Measurements from ENCODE around the gene ATG10.
"Not testable (repeated sequence)": the region's sequence is repeated elsewhere in the genome, so short reads cannot be mapped to it uniquely, and the experiment has no call there.

ATG10 gene

DNA sequence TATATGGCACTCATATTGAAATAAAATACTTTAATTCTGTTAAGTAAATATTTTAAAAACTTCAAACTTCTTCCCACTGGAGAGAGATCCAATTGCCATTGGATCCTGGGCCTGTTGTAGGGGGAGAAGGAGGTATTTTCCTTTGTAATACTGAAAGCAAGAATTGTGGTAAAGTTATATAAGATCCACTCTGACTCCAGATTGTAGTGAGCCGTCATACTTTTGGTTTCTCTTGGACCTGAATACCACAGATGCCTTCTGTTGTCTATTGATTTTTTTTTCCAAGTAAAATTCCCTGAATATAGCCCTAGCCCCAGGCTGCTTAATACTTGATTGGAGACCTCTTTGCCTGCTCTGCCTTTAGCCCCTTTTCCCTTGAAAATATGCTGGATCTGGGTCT, 86.9 kb downstream of the ATG10 start:
- no peak for DNase-seq

DNA sequence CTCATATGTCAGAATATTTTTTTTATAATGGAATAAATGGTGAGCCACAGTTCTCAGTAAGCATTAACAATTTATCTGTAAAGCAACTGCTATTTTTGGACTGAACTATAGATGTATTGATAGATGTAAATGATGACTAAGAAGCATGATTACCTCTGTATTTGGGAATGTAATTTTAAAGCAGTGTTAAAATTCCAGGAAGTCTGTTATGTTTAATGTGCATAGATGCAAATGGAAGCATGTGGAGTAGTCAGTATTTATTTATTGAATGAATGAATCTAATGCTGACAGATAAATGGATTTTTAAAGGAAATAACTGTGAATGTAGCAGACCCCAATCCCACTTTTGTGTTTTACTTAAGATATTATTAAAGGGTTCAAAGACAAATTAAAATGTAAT, 95.0 kb downstream of the ATG10 start:
- DNase-seq = no peak

DNA sequence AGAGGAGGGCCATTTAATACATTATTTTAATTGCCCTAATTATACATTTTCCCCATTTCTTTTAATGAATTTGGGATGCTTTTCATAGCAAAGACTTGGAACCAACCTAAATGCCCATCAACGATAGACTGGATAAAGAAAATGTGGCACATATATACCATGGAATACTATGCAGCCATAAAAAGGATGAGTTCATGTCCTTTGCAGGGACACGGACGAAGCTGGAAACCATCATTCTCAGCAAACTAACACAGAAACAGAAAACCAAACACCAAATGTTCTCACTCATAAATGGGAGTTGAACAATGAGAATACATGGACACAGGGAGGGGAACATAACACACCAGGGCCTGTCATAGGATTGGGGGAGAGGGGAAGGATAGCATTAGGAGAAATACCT, 96.2 kb downstream of the ATG10 start:
- not testable (repeated sequence) for DNase-seq

DNA sequence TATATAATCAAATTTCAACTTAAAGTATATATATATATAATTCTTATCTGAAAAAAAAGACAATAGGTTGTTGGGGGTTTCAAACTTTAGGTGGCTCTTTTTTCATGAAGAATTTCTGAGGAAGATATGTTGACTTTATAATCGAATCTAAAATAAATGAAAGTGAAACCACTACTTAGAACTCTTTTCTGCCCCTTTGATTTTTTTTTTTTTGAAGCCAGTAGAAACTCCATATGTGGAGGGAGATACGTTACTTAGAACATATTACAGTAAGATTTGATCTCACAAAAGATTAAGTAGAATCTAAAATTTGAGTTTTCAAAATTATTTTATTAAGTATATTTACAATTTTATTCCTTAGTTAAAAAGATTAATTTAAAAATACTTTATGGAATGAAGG, 96.9 kb downstream of the ATG10 start:
- DNase-seq = no peak

DNA sequence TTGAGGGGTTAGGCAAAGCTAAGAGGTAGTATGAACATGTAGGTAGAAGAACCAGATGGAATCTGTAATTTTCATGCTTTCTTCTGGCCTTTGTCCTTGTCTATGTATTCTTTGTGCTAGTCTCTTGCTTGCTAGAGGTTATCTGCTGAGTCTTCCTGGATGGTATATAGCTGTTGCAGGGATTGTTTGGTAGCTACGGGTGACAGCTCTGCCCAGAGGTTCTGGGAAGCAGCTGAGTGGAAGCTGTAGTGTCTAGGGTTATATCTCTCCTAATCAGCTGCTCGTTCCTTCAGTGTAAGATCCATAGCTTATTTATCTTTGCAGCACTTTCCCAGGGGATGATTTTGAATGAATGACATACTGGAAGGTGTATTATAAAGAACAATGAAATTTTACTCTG, 100.3 kb downstream of the ATG10 start:
- no peak for DNase-seq

DNA sequence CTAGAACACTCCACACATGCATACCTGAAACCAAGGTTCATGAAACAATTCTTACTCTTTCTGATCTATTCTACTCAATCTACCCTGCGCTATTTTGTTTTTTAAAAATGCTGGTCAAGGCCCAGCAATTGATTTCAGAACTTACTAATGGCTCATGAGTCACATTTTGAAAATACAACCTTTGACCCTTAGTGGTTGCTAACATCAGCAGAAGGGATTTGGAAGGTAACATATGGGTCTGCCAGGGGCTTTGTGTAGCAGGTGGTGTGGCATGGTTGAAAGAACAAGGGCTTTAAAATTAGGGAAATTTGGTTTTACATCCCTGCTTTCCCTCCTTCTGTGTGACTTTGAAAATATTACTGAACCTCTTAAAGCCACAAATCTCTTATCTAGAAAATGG, 101.4 kb downstream of the ATG10 start:
- no peak for DNase-seq

DNA sequence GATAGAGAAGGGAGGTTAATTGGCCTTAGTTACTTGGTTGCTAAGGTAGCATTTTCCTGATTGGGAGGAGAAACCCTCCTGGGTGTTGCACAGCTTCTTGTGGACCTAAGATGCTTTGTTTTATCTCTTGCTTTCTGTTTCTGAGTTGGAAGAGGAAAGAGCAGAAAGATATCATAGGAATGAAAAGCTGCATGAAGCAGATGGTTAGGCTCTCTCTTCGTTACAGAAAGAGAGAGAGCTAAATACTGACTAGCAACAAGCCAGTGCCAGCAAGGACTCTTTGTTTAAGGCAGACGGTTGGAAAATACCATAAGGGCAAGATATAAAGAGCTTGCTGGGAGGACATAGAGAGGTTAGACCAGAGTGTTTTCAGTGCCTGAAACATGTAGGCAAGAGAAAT, 103.1 kb downstream of the ATG10 start:
- no peak for DNase-seq

DNA sequence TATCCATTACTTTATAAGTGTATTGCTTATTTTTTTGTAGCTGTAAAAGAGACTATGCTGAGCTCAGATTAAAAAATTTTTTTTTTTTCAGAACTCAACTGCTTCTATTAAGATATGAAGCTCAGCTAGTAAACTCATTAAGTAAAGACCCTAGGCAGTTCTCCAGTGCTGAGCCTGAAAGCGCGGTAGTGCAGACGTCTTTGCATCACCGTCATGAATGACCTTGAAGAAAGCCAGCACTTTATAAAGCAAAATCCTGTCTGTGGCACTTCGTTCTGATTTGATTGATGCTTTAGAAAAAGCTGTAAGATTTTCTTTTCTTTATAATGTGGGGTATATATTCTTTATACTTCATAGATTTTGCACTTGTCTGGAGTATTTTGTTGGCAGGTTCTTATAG, 105.7 kb downstream of the ATG10 start:
- no peak for DNase-seq

DNA sequence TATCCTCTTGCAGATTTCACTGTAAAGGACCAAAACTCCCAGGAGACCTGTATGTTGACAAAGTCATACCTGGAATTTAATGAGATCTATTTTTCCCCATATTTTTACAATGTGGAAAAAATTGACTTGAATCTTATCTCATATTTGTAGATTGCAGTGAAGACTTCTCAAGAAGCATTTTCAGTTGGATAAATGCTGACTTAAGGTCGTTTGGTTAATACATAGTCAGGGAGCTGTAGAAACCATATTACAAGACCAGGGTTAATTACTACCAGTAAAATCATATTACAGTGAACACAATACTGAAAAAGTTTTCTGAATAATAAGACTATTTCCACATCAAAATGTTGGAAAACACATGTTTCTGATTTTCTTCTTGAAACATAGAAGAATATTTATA, 119.8 kb downstream of the ATG10 start:
- DNase-seq = no peak

DNA sequence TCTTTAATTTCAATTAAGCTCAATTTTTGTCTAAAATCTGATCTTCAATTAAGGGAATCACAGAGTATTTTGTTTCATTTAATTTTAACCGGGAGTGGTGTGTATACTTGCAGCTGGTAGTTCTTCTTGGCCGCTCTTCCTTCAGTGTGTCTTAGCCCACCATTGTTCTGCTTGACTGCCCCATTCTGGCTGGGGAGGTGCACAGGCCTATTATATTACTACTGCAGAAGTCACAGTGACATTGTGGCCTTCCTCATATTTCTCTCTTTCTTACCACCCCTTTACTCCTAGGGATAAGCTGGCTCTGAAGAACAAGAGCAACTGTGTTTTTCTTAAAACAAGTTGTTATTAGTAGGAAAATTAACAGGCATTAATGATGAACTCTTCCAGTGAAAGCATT, 123.7 kb downstream of the ATG10 start:
- DNase-seq = no peak

DNA sequence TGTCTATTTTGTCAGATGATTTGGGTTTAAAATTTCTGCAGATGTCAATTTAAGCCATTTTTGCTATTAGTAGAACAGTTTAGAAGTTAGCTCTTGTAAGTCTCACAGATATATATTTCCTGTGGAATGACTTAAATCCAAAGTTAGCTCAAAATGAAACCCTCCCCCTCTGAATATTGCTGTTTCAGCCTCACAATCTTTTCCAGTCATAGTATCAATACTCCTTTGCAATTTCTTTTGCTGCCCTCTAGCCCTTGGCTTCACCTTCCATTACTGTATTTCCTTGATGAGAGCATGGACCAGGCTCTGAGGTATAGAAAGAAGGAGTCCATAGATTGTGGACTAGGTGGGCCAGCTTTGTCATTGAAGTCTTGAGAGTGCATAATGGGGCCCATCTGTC, 124.4 kb downstream of the ATG10 start:
- no peak for DNase-seq

DNA sequence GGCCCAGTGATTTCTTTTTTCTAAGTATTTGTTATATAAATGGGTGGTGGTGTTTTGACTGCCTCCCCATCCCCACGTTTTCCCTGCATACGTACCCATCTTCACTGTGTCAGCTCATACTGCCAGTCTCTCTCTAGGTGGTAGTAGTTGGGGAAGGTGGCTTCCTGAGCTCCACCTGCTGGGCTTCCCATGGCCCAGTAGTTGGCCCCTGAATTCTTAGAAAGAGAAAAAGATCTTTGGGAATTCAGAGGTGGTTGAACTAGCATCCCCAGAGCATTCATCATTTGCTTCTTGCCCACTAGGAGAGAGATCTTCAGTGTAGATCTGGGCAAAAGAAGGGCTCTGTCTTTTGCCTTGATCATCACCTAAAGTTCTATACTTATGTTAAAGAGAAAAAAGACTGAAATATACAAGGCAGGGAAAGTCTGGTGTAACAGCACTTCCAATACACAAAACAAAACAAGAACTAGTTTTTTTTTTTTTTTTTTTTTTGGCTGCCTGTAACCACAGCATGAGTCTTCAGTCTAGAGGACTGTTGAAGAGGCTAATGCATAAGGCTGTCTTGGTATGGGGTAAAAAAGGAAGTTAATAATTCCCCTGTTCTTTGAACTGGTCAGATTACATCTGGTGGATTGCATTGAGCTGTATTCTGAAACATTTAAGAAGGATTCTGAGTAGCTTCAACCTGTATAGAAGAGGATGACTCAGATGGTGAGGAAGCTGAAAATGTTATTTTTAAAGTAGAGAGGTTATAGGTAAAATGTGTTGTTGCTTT, 128.7 kb downstream of the ATG10 start:
- no peak for DNase-seq

DNA sequence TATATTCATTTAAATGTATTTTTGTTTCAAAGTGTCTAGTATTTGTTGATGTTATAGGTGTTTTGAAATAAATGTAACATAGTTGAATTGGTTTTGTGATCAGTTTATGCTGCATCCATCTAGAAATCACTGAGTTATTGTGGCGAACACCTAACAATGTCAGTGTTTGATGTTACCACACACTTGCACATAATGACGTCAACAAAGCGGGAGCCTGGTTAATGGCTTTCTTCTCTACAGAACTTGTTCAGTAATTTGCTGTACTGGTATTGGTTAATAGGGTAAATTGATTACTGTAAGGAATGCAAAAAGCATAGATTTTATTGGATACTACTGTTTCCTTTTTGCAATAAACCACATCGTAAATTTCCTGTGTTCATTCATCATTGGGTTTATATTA, 133.0 kb downstream of the ATG10 start:
- DNase-seq = no peak

DNA sequence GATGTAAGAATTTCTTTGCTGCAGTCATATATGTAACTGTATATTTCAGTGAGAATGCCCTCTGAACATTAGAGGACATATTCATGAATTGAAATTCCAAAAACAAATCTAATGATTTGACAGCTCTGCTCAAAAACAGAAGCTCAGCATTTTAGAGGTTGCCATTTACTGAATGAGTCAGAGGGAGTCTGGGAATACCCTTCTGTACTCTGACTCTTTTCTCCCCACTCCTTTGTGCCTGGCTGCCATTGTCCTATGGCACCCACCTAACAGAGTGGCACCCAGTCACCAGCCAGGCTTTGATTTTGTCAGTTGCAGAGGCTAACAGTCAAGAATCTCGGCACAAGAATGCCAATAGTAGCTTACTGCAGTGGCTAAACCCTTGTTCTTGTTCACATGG, 133.6 kb downstream of the ATG10 start:
- peak; percentile 56 for DNase-seq

DNA sequence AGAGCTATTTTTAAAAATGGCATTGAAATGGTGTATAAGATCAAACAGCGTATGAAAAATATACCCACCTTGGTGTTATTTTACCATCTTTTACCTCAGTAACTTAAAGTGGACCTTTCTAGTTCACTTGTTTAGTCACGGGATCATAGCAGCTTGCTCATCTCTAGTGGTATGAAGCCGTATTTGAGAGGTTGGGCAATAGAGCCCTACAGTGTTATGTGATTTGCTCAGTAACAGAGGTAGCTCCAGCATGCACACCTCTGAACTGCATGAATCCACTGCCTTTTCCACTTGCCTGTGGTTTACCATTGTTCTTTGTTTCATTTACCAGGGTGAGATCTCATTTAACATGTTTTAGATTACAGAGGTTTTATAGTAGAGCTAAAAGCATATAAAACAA, 134.4 kb downstream of the ATG10 start:
- no peak for DNase-seq

DNA sequence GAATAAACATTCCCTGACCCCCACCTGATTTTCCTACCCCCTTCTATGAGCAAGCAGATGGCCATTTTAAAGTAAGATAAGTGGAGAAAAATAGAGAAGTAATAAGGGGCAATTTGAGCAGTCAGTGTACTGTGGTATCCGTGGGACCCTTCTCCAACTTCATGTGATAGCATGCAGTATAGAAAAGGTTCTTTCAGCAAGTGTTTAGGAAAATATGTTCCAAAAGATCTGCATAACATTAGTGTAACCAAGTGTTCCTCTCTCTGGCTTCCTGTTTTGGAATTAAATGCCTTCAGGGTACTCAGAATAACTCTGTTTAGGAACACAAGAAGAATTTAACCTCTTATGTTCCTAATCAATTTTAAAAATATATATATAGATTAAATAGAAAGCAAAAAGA, 134.9 kb downstream of the ATG10 start:
- DNase-seq = no peak

DNA sequence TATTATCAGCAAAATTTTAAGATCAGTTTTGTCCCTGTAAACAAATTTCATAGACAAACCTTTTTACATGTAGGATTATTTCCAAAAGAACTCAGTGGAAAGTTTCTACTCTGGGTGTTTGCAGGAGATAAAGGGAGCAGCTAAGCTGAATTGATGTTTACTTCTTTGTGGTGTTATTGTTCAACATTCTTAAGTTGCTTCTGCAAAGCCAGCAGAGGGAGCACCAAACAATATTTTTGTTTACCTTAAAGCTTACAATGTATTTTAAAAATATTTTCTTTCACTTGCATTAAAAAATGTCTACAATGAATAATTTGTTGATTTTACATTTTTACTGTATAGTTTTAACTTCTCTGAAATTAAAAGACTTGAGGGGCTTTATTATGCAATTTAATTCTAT, 135.4 kb downstream of the ATG10 start:
- no peak for DNase-seq

DNA sequence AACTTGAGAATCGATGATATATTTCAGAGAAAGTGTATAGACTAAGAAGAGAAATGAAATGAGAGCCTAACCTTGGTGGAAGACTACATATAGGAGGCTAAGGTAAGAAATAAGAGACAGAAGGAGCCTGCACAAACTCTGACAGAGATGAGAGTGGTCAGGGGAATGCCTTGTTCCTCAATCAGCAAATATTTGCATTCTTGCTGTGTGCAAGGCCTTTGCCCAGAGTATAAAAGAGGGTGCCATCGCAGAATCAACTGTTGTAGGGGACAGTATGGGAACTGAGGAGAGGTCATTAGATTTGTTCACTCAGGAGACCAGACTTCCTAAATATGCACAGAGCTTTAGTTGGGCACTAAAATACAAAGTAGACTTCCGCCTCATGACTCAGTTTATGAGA, 137.2 kb downstream of the ATG10 start:
- DNase-seq = no peak

DNA sequence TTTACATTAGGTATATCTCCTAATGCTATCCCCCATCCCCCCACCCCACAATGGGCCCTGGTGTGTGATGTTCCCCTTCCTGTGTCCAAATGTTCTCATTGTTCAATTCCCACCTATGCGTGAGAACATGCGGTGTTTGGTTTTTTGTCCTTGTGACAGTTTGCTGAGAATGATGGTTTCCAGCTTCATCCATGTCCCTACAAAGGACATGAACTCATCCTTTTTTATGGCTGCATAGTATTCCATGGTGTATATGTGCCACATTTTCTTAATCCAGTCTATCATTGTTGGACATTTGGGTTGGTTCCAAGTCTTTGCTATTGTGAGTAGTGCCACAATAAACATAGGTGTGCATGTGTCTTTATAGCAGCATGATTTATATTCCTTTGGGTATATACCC, 138.1 kb downstream of the ATG10 start:
- DNase-seq = not testable (repeated sequence)

DNA sequence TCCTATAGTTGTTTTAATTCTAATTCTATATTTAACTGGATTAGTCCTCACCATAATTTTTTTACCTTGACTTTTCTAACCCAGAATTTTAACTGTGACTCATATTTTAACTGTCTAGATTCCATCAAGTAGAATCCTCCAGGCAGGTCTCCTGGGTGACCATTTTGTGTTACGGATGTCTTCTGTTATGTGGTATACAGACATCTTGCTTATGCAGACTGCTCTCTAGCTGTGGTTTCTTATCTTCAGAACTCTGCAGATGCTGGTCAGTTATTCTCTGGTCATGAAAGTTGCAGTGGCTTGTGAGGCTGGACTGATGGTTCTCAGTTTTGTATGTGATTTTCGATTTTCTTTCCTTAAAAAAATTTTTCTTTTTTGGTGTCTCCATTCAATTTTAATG, 139.4 kb downstream of the ATG10 start:
- DNase-seq = peak; percentile 71

DNA sequence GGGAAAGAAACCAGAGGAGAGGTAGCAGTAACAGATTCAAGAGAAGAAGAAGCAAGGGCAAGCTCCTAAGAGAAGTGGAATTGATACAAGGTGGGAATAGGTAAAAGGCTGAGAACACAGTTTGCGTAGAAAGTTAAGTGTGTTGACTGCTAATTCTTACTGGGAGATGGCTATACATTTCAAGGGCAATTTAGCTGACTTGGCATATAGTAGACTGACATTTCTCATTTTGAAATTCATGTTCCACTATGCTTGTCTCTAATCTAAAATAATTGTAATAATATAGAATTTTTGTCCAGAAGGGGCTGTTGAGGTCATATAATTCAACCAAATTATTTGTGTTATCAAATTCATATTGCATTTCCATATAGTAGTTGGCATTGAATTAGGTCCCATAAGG, 144.0 kb downstream of the ATG10 start:
- no peak for DNase-seq

DNA sequence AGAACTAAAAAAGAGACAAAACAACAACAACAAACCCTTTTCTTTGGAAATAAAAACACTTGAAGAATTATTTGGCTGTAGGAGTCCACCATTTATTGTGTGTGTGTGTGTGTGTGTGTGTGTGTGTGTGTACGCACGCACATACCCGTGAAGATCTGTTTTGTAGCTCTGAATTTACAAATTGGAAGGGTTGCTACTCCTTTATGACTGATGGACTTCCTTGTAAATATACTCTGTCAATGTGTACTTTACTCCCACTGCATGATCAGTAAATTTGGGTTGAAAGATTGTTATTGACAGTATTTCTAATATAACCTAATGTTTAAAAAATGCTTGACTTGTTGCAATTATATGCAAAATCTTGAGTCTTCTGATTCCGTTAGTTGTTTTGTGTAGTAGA, 148.1 kb downstream of the ATG10 start:
- no peak for DNase-seq

DNA sequence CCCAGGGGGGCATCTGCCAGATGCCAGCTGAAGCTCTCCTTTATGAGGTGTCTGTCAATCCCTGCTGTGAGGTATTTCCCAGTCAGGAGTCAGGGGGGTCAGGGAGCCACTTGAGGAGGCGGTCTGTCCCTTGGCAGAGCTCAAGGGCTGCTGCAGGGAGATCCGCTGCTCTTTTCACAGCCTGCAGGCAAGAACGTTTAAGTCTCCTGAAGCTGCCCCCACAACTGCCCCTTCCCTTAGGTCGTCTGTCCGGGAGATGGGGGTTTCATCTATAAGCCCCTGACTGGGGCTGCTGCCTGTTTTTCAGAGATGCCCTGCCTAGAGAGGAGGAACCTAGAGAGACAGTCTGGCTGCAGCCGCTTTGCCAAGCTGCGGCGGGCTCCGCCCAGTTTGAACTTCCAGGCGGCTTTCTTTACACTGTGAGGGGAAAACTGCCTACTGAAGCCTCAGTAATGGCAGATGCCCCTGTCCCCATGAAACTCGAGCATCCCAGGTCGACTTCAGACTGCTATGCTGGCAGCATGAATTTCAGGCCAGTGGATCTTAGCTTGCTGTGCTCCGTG, 158.0 kb downstream of the ATG10 start:
- no peak for DNase-seq

DNA sequence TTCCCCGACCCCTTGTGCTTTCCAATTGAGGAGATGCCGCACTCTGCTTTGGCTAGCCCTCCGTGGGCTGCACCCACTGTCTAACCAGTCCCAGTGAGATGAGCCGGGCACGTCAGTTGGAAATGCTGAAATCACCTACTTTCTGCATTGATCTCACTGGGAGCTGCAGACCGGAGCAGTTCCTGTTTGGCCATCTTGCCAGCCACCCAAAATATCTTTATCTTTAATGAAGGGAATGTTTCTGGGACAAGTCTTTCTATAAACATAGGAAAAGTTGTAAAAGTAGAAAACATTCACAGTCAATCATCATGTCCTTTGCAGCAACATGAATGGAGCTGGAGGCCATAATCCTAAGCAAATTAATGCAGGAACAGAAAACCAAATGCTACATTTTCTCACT, 158.8 kb downstream of the ATG10 start:
- no peak for DNase-seq

DNA sequence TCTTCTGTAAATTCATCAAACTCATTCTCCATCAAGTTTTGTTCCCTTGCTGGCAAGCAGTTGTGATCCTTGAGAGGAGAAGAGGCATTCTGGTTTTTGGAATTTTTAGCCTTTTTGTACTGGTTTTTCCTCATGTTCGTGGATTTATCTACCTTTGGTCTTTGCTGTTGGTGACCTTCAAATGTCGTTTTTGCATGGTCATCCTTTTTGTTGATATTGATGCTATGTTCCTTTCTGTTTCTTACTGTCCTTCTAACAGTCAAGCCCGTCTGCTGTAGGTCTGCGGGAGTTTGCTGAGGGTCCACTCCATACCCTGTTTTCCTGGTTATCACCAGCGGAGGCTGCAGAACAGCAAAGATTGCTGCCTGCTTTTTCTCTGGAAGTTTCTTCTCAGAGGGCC, 165.4 kb downstream of the ATG10 start:
- DNase-seq = no peak
